ENCODE measurements around the gene TK1.

- TF ChIP-seq POLR2AphosphoS5 (IDR thresholded peaks at IDR 0.05) (no peak), POLR2A (IDR thresholded peaks at IDR 0.05) (no peak)
- TF ChIP-seq, protein P1, sequence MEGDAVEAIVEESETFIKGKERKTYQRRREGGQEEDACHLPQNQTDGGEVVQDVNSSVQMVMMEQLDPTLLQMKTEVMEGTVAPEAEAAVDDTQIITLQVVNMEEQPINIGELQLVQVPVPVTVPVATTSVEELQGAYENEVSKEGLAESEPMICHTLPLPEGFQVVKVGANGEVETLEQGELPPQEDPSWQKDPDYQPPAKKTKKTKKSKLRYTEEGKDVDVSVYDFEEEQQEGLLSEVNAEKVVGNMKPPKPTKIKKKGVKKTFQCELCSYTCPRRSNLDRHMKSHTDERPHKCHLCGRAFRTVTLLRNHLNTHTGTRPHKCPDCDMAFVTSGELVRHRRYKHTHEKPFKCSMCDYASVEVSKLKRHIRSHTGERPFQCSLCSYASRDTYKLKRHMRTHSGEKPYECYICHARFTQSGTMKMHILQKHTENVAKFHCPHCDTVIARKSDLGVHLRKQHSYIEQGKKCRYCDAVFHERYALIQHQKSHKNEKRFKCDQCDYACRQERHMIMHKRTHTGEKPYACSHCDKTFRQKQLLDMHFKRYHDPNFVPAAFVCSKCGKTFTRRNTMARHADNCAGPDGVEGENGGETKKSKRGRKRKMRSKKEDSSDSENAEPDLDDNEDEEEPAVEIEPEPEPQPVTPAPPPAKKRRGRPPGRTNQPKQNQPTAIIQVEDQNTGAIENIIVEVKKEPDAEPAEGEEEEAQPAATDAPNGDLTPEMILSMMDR (IDR thresholded peaks at IDR 0.05) = no peak
Observed at GRCh38 chr17:78126895-78127238, 60.0 kb downstream of the TK1 start.
